HG03457 (cell line): ENCODE measurements around the gene MALSU1.
A peak's percentile ranks its signal among the peaks of the same experiment; 100 is the strongest.

Experiments used
- ATAC-seq: cut with Tn5 transposase; IDR thresholded peaks from one replicate; pipeline ENCODE4 v1.9.1; 2021; ENCODE audit warnings: moderate number of reproducible peaks; ENCODE audit not compliant: unreplicated experiment

MALSU1 gene

DNA sequence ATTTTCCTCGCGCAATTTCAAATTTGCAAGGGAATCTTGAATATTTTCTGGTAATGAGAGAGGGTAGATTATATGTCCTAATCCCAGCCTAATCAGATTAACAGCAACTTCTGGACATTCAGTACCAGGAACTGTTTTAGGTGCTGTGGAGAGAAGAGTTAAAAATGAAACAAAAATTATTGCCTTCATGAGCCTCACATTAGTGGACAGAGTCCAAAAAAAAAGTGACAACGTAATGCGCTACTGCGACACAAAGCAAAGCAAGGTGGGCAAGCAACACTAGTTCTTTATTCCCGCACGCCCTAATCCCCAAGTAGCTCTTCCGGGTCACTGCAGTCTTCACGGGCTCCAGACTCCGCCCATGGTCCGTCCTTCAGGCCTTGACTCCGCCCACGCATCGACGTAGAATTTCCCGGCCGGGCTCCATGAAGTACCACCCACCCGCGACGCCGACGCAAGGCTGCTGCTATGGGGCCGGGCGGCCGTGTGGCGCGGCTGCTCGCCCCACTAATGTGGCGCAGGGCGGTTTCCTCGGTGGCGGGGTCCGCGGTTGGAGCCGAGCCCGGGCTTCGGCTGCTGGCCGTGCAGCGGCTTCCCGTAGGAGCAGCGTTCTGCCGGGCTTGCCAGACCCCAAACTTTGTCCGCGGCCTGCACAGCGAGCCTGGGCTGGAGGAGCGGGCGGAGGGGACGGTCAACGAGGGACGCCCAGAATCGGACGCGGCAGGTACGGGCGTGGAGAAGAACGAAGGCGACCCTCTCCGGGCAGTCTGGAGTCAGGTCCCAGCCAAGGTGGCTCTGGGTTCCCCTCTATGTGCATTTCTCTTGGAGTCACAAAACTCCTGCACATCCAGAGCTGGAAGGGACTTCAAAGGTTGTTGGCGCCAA, at the start of gene MALSU1:
Gene MALSU1 (plus strand): TSS at position 455 of the 885 bp plus-strand sequence. CDS start 14 bp downstream, at position 469.
- peak; percentile 99 for ATAC-seq

DNA sequence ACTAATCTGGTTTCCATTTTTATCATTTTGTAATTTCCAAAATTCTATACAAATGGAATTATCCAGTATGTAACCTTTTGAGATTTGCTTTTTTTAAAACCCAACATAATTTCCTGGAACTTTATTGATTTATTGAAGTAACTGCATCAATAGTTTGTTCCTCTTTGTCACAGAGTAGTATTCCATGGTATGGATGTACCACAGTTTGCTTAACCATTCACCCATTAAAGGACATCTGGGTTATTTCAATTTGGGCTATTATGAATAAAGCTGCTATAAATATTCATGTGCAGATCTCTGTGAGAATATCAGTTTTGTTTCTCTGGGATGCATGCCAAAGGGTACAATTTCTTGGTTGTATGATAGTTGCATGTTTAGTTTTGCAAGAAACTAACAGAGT, 49.7 kb upstream of the MALSU1 start:
- ATAC-seq: no peak

DNA sequence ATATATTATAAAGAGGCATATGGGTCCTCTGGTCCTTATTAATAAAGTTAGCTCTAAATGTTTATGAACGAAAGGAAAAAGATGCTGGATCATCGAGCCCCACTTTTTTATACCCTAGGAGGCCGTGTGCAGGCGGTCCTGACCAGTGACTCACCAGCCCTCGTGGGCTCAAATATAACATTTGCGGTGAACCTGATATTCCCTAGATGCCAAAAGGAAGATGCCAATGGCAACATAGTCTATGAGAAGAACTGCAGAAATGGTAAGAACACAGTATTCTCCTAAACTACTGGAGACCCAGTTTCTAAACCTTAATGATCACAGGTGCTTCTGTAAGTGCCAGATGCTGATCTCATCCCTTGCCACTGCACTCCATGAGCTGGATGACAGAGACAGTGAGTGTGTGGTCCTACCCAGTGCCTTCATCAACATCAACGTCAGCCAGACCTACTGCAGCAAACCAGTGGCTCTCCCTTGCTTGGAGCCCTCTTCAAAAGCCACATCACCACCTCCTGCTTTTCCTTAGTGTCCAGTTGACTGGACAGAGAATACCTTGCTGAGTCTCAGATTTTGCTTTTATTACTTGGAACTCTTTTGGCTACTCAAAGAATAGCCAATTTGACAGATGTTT, 45.0 kb upstream of the MALSU1 start:
- ATAC-seq: no peak

DNA sequence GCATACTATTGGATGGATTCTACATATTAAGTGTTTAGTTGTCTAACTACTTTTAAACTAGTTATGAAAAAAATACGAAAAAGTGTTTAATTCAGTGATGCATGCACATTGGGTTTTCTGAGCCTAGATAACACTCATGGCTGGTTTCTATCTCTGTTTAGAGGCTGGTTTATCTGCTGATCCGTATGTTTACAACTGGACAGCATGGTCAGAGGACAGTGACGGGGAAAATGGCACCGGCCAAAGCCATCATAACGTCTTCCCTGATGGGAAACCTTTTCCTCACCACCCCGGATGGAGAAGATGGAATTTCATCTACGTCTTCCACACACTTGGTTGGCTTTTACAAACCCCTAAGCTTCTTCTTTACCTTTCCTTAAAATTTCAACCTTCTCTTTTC, 42.4 kb upstream of the MALSU1 start:
- no peak for ATAC-seq

DNA sequence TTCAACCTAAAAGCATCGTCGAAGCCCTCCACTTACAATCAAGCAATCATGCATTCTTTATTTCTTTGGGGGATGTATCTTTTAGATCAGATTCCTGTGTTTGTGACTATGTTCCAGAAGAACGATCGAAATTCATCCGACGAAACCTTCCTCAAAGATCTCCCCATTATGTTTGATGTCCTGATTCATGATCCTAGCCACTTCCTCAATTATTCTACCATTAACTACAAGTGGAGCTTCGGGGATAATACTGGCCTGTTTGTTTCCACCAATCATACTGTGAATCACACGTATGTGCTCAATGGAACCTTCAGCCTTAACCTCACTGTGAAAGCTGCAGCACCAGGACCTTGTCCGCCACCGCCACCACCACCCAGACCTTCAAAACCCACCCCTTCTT, 38.8 kb upstream of the MALSU1 start:
- ATAC-seq: no peak

DNA sequence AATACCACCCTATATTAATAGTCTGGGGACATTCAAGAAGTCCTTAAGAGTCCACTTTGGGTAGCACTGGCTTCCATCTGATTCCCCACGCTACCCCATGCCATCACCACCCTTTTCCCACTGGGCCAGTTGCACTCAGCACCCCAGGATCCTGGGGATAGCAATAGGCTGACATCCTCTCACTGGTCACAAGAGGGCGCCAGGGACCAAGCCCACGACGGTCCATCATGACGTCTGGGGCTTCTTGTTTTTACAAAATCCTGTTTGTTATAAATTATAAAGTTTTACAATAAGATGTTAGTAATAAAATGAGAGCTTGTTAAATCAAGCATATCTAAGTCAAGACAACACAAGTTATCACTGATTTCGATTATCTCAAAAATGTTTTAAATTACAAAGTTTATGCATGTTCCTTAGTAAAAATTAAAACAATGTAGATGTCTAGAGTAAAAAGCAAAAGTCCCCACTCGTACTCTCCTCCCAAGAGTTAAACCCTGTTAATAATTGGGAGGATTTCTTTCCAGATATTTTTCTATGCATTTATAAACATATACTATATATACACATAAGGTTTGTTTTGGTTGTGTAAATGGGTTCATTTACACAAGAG, 37.2 kb upstream of the MALSU1 start:
- no peak for ATAC-seq

DNA sequence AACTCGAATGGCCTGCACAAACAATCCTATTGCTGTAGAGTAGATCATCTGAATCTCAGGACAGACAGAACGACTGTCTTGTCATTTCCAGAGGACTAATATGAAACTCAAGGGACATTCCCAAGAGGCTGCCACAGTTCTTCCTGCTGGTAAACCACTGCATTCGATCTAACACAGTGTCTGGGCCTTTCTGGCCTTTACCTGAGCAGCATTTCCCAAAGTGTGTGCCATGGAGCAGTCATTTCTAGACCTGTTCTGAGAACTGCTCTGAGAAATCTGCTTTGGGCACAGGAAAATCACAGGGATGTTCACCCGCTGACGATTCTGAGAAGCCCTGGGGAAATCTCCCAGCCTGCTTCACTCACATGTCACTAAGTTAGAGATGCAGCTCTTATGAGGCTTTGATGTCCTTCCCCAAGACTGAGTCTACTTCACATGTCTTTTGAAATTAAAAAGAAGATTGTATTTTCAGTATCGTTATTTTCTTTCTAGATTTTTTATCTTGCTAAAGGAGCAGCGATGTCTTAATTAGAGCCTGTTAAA, 34.2 kb upstream of the MALSU1 start:
- ATAC-seq: no peak

DNA sequence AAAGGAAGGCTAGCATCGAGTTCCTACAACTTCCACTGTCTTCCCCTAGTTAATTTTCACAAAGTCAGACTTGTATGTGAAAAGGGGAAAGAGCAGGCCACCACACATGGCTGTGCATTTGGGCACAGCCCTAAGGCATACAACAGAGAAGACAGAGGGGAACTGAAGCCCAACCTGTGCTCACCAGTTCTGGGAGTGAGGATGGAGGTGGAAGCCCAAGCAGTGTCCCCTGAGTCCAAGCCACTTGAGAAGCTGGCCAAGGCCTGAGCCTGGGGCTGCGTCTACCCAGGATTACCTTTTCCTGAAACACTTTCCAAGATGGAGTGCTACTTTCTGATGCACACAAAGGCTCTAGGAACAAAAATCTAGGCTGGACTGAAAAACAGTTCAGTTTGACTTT, 32.2 kb upstream of the MALSU1 start:
- ATAC-seq: no peak

DNA sequence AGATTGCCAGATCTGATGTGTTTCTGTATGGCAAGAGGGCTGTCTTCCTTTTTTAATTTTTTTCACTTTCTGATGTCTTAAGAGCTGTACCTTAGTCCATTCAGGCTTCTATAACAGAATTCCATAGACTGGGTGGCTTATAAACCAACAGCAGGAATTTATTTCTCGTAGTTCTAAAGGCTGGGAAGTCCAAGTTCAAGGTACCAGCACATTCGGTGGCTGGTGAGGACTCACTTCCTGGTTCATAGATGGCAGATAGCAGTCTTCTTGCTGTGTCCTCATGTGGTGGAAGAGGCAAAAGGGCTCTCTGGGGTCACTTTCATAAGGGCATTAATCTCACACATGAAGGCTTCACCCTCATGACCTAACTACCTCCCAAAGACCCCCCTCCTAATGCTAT, 31.8 kb upstream of the MALSU1 start:
- no peak for ATAC-seq

DNA sequence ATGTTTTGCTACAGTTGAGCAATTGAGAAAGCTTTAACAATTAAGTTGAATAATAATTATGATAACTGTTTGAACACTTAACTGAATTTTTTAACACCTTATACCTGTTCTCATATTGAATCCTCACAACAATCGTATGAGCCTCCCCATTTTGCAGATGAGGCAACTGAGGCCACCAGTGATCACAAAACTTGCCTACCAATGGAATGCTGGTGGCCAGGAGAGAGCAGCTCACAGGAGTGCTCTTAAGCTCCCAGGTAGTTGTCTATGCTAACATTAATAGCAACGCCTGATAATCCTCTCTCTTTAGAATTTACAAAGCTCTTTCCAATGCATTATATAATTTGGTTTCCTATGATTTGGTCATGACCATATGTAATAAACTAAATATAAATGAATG, 31.0 kb upstream of the MALSU1 start:
- ATAC-seq: no peak

DNA sequence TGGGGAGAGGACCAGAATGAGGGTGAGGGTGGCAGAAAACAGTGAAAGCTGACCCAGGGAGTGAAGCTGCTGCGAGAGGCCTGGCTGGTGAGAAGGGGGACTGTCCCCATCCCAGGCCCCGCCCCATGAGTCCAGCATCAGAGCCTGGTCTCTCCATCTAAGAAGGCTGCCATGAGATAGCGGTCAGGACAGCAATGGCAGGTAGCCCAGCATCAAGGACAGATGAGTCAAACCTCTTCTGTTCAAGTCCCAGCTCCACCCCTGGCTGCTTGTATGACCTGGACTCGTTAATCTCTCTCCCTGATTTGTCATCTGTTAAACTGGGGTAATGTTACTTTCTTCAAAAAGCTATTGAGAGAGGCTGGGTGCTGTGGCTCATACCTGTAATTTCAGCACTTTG, 30.4 kb upstream of the MALSU1 start:
- ATAC-seq: no peak

DNA sequence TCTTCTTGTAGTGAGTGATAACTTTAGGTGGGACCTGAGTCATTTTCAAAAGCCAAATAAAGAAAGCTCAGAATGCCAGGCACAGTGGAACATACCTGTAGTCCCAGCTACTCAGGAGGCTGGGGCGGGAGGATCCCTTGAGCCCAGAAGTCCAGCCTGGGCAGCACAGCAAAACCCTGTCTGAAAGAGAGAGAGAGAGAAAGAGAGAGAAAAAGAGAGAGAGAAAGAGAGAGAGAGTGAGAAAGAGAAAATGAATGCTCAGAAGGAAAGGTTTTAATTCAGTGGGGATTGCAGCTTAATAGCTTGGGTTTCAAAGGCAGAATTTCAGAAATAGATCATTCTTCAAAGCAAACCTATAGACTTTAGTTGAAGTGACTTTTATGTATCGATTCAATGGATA, 26.9 kb upstream of the MALSU1 start:
- no peak for ATAC-seq

DNA sequence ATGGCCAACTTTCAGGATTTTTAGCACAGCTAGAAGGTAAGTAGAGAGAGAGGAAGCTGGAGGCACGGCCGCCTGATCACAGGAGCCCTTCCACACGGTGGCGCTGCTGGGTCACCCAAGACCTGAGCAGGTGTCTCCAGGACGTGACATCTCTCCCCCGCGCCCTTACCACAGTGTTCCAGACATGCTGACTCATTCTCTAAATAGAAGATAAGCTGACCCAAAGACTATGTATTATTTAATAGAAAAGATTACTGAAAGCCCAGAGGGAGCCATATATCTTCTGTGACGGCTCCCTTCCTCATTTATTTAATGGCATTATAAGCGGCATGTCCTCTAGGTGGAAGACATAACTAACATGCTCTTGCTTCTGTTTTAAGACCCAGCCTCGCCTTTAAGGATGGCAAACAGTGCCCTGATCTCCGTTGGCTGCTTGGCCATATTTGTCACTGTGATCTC, 26.0 kb upstream of the MALSU1 start:
- ATAC-seq: peak; percentile 89

DNA sequence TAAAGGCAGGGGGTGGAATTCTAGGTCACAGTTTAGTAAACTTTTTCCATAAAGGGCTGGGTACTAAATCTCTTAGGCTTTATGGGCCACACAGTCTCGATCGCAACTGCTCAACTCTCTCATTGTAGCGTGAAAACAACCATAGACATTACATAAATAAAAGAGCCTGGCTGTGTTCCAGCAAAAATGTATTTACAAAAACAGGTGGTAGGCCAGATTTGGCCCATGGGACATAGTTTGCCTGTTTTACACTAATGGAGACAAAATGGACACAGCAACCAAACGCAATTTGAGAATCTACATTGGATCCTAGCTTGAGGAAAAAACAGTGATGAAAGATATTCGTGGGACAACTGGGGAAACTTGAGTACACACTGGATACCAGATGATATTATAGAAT, 23.2 kb upstream of the MALSU1 start:
- no peak for ATAC-seq

DNA sequence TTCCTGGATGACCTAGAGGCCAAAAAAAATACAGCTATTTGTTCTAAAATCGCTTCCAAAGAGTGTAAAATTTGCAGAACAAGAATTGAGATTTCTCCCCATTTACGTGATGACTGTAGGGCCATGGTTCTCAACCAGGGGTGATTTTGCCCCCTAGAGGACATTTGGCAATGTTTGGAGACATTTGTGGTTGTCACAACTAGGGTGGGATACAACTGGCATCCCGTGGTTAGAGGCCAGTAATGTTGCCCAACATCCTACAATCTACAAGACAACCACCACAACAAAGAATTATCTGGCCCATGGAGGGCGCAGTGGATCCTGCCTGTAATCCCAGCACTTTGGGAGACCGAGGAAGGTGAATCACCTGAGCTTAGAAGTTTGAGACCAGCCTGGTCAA, 22.8 kb upstream of the MALSU1 start:
- ATAC-seq: no peak

DNA sequence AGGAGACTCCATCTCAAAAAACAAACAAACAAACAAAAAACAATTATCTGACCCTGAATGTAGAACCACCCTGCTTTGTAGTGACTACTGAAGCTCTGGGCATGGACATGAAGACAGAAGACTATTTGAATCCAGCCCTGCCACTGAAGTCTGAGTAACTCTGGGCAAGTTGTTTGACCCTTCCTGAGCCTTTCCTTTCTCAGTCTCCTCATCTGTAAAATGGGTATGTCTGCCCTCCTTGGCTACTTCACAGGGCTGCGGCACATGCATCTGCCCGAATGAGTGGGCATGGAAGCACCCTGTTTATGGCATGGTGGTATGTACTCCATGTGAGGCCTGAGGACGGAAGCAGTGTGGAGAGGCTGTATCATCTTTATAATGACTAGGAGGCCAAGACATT, 22.2 kb upstream of the MALSU1 start:
- ATAC-seq: no peak

DNA sequence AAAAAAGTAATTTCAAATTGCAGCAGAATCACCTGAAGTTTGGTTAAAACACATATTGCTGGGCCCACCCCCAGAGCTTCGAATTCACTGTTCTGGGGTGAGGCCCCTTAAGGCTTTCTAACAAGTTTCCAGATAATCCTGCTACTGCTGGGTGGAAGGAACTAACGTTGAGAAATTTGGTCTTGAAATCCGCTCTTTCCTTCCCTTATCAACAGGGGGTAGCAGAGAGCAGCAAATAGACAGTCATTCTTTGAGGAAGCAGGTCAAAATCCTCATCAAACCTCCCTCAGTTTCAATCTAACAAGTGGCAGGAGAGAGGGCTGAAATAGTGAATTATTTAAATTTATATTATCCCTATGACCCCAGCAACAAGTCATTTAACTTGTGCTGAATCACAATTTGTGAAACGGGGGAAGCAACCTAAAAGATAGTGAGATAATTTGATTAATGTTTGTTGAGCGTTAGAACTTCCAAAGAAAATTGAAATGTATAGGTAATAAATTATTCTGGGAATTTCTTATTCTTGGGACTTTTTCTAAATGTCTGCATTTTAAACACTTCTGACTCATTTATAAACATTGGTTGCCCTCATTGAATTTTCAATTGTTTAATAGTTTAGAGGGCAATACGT, 21.7 kb upstream of the MALSU1 start:
- ATAC-seq: no peak

DNA sequence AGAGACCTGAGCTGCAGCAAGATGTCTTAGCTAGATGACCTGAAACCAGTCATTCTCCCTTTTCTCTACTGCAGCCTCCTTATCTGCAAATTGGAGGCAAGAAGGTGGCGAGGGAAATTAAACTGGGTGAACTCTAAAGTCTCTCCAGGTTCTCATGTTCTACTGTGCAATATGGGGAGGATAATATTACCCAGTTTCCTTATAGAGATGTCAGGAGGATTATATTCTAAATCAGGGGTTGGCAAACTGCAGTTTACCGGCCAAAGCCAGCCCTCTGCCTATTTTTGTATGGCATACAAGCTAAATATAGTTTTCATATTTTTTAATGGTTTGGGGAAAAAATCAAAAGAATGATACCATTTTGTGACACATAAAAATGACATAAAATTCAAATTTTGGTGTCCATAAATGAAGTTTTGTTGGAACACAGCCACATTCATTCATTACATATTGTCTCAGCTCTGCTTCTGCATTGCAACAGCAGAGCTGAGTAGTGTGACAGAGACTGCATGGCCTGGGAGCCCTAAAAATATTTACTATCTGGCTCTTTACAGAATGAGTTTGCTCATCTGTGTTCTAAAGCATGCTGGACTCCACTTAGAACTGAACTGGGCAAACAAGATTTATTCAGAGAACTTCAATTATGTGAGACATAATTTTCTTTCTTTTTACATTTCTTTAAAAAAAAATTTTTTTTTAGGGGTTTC, 19.2 kb upstream of the MALSU1 start:
- ATAC-seq: no peak

DNA sequence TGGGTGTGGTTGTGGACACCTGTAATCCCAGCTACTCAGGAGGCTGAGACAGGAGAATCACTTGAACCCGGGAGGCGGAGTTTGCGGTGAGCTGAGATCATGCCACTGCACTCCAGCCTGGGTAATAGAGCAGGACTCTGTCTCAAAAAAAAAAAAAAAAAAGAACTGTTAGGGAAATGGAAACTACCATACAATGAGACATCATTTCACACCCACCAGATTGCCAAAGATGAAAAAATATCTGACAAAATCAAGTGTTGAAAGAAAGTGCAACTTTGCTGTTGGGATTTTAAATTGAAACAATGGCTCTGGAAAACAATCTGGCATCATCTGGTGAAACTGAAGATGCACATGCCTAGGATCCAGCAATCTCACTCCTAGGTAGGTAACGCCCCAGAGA, 16.1 kb upstream of the MALSU1 start:
- ATAC-seq: no peak

DNA sequence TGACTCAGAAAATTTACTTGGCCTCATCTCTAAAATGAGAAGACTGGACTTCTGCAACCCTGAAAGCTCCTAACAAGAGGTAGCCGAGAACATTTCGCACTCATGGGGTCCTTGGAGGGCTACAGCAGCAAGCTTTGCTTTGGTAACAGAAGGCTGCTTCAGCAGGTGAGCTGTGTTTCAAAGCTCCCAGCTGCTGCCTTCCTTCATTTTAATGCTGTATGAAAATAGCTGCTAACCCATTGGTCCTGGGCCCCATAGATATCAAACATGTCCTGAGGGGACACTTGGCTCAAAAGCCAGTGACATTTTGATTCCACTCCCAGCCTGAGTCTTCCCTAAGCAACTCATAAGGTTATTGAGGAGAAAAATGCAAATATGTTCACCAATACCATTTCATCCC, 14.3 kb upstream of the MALSU1 start:
- ATAC-seq: no peak
